ENCODE data around the gene ACTRT3.

ACTRT3 gene

DNA sequence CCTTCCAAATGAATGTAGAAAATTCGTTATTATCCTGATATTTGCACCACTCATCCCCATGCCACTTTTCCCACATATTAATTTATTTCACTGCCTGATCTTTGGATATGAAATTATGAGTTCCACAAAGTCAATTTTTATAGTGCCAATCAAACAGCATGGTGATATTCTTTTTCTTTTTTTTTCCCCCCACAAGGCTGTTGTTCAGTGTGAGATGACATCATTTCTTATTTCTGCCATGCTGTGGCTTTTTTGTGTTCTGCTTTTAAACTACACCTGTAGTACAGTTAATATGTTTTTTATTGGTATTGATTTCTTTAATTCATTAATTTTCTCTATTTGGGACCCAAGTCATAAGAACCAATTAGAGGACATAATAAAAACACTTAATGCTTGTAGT, 18.4 kb upstream of the ACTRT3 start:
- Histone ChIP-seq H3K27ac (ENCODE audit: low read depth, low read length) (no peak overlapping the region), H3K4me3 (ENCODE audit: low read depth, low read length) (no peak overlapping the region), H3K36me3 (ENCODE audit: control insufficient read depth in 1 of 2, insufficient read depth in 2 of 2, low read length in 2 of 2) (peaks cover 5 to 11% of the 10 kb centered on the region in 2 experiments), H3K18ac (ENCODE audit: low read length) (no peak overlapping the region), H3K4me1 (ENCODE audit: control insufficient read depth in 1 of 2, insufficient read depth in 2 of 2, low read length in 2 of 2) (no peaks in the 10 kb centered on the region), H2AK5ac (ENCODE audit: low read length) (no peak overlapping the region), H4K12ac (ENCODE audit: low read depth, low read length) (no peak overlapping the region), H3K79me2 (ENCODE audit: control insufficient read depth, insufficient read depth, low read length, poor library complexity) (no peaks in the 10 kb centered on the region), H4K8ac (ENCODE audit: low read depth, low read length) (no peak overlapping the region), H4K91ac (ENCODE audit: low read depth, low read length) (no peak overlapping the region), H3K9ac (ENCODE audit: low read length) (no peak overlapping the region), H3K23ac (ENCODE audit: low read length) (no peak overlapping the region), H3K9me3 (ENCODE audit: insufficient read depth, low read depth, low read length) (no peaks in the 10 kb centered on the region), H2AFZ (ENCODE audit: insufficient read depth, low read length, poor library complexity) (no peak overlapping the region), H2BK5ac (ENCODE audit: low read depth, low read length, poor library complexity) (no peak overlapping the region), H3K79me1 (ENCODE audit: low read length) (no peaks in the 10 kb centered on the region), H3K27me3 (ENCODE audit: insufficient read depth, low read length) (no peaks in the 10 kb centered on the region), H3K4me2 (ENCODE audit: low read length) (no peak overlapping the region), H3K14ac (ENCODE audit: low read length) (no peak overlapping the region), H2BK120ac (ENCODE audit: insufficient read depth, low read length, poor library complexity) (no peak overlapping the region), H2BK12ac (ENCODE audit: low read length) (no peak overlapping the region), H3K4ac (ENCODE audit: low read depth, low read length) (no peak overlapping the region)
- no CpG with 5 or more reads among the region's 1 CpG for WGBS (ENCODE audit: extremely low coverage, insufficient coverage, insufficient read length)
- DNase-seq = no peak

DNA sequence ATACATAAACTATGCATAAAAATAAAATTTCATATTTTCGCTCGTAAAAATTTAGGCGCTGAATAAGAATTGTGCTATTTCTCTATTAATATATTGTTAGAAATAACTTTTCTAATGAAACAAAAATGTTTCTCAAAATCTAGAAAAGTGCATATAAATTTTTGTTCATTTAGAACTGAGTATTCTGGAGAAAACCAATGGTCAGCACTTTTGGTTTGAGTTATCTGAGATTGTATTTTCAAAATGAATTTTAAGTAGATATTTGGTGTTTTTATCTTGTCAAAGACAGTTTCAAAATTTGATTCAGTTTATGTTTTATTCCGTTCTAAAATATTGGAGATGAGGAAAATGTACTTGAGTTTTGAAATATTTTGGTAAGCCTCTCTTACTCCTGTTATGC, 17.8 kb upstream of the ACTRT3 start:
- Histone ChIP-seq H2BK12ac (ENCODE audit: low read length) (no peak overlapping the region), H3K4me1 (ENCODE audit: control insufficient read depth in 1 of 2, insufficient read depth in 2 of 2, low read length in 2 of 2) (no peaks in the 10 kb centered on the region), H3K4me2 (ENCODE audit: low read length) (no peak overlapping the region), H3K4ac (ENCODE audit: low read depth, low read length) (no peak overlapping the region), H3K9me3 (ENCODE audit: insufficient read depth, low read depth, low read length) (no peaks in the 10 kb centered on the region), H3K4me3 (ENCODE audit: low read depth, low read length) (no peak overlapping the region), H3K36me3 (ENCODE audit: control insufficient read depth in 1 of 2, insufficient read depth in 2 of 2, low read length in 2 of 2) (peaks cover 3 to 10% of the 10 kb centered on the region in 2 experiments), H4K12ac (ENCODE audit: low read depth, low read length) (no peak overlapping the region), H4K91ac (ENCODE audit: low read depth, low read length) (no peak overlapping the region), H3K79me1 (ENCODE audit: low read length) (no peaks in the 10 kb centered on the region), H3K27ac (ENCODE audit: low read depth, low read length) (no peak overlapping the region), H3K27me3 (ENCODE audit: insufficient read depth, low read length) (no peaks in the 10 kb centered on the region), H4K8ac (ENCODE audit: low read depth, low read length) (no peak overlapping the region), H3K14ac (ENCODE audit: low read length) (no peak overlapping the region), H3K9ac (ENCODE audit: low read length) (no peak overlapping the region), H2BK120ac (ENCODE audit: insufficient read depth, low read length, poor library complexity) (no peak overlapping the region), H3K79me2 (ENCODE audit: control insufficient read depth, insufficient read depth, low read length, poor library complexity) (no peaks in the 10 kb centered on the region), H2BK5ac (ENCODE audit: low read depth, low read length, poor library complexity) (no peak overlapping the region), H2AK5ac (ENCODE audit: low read length) (no peak overlapping the region), H2AFZ (ENCODE audit: insufficient read depth, low read length, poor library complexity) (no peak overlapping the region), H3K18ac (ENCODE audit: low read length) (no peak overlapping the region), H3K23ac (ENCODE audit: low read length) (no peak overlapping the region)
- WGBS (ENCODE audit: extremely low coverage, insufficient coverage, insufficient read length) = no CpG with 5 or more reads among the region's 4 CpGs
- DNase-seq = no peak

DNA sequence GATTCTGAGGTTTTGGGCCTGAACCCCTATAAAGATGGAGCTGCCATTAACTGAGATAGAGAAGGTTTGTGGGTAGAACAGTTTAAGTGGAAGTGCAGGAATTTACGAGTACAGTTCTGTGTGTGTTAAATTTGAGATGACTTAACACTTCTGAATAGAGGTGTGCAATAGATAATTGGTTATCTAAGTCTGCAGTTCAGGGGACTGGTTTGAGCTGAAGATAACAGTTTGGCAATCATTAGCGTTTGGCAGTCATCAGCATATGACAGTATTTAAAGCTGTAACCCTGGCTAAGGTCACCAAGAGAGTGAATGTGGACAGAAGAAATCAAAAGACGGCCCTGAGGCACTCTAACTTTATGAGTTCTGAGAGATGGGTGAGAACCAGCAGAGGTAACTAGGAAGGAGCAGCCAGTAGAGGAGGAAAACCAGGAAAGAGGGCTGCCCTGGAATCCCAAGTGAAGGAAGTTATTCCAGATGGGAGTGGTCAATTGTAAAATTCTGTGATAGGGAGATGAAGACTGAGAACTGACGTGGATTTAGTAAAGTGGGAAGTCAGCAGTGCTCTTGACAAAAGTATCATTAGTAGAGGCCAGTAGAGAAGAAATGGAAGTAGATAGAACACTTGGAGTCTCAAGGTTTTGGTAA, 12.0 kb upstream of the ACTRT3 start:
- peaks cover 3 to 32% of the 10 kb centered on the region in 2 experiments for H3K36me3 ChIP-seq (ENCODE audit: control insufficient read depth in 1 of 2, insufficient read depth in 2 of 2, low read length in 2 of 2)

DNA sequence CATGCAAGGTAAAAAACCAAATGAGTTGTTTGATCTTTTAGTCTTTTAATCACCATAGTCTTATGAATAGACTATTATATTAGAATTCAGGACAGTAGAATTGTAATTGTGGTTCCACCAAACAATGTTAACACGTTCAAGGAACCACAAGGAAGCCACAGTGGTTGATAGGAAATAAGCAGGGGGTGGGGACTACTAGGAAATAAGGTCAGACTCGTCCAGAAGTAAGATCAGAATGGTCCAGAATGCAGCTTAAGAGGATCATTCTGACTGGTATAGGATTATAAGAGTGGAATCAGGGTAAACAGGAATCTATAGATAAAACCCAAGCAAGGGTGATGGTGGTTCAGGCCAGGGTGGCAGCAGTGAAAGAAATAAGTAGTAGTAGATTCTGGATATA, 11.4 kb upstream of the ACTRT3 start:
- H3K79me2 ChIP-seq (ENCODE audit: control insufficient read depth, insufficient read depth, low read length, poor library complexity) = no peaks in the 10 kb centered on the region
- H2BK12ac ChIP-seq (ENCODE audit: low read length) = no peak overlapping the region
- no peaks in the 10 kb centered on the region for H3K4me1 ChIP-seq (ENCODE audit: control insufficient read depth in 1 of 2, insufficient read depth in 2 of 2, low read length in 2 of 2)
- H3K9ac ChIP-seq (ENCODE audit: low read length) = no peak overlapping the region
- no peaks in the 10 kb centered on the region for H3K27me3 ChIP-seq (ENCODE audit: insufficient read depth, low read length)
- no CpG with 5 or more reads among the region's 2 CpGs for WGBS (ENCODE audit: extremely low coverage, insufficient coverage, insufficient read length)
- H3K27ac ChIP-seq (ENCODE audit: low read depth, low read length) = no peak overlapping the region
- no peak overlapping the region for H2AK5ac ChIP-seq (ENCODE audit: low read length)
- no peaks in the 10 kb centered on the region for H3K9me3 ChIP-seq (ENCODE audit: insufficient read depth, low read depth, low read length)
- no peak overlapping the region for H2BK120ac ChIP-seq (ENCODE audit: insufficient read depth, low read length, poor library complexity)
- no peak overlapping the region for H4K12ac ChIP-seq (ENCODE audit: low read depth, low read length)
- no peaks in the 10 kb centered on the region for H3K79me1 ChIP-seq (ENCODE audit: low read length)
- H3K4me3 ChIP-seq (ENCODE audit: low read depth, low read length) = no peak overlapping the region
- no peak overlapping the region for H3K4ac ChIP-seq (ENCODE audit: low read depth, low read length)
- H3K36me3 ChIP-seq (ENCODE audit: control insufficient read depth in 1 of 2, insufficient read depth in 2 of 2, low read length in 2 of 2) = peaks cover 3 to 32% of the 10 kb centered on the region in 2 experiments
- H2BK5ac ChIP-seq (ENCODE audit: low read depth, low read length, poor library complexity) = no peak overlapping the region
- H4K91ac ChIP-seq (ENCODE audit: low read depth, low read length) = no peak overlapping the region
- no peak overlapping the region for H3K23ac ChIP-seq (ENCODE audit: low read length)
- DNase-seq = no peak
- no peak overlapping the region for H3K4me2 ChIP-seq (ENCODE audit: low read length)
- no peak overlapping the region for H4K8ac ChIP-seq (ENCODE audit: low read depth, low read length)
- no peak overlapping the region for H2AFZ ChIP-seq (ENCODE audit: insufficient read depth, low read length, poor library complexity)
- H3K14ac ChIP-seq (ENCODE audit: low read length) = no peak overlapping the region
- no peak overlapping the region for H3K18ac ChIP-seq (ENCODE audit: low read length)

More for the DNA sequence above, 12.0 kb upstream of the ACTRT3 start:
- Histone ChIP-seq H3K27ac (ENCODE audit: low read depth, low read length) (no peak overlapping the region), H3K4ac (ENCODE audit: low read depth, low read length) (no peak overlapping the region), H3K79me2 (ENCODE audit: control insufficient read depth, insufficient read depth, low read length, poor library complexity) (no peaks in the 10 kb centered on the region), H3K4me2 (ENCODE audit: low read length) (no peak overlapping the region), H3K23ac (ENCODE audit: low read length) (no peak overlapping the region), H4K8ac (ENCODE audit: low read depth, low read length) (no peak overlapping the region), H2BK5ac (ENCODE audit: low read depth, low read length, poor library complexity) (no peak overlapping the region), H3K9me3 (ENCODE audit: insufficient read depth, low read depth, low read length) (no peaks in the 10 kb centered on the region), H3K27me3 (ENCODE audit: insufficient read depth, low read length) (no peaks in the 10 kb centered on the region), H4K91ac (ENCODE audit: low read depth, low read length) (no peak overlapping the region), H2BK12ac (ENCODE audit: low read length) (no peak overlapping the region), H4K12ac (ENCODE audit: low read depth, low read length) (no peak overlapping the region), H2BK120ac (ENCODE audit: insufficient read depth, low read length, poor library complexity) (no peak overlapping the region), H3K4me1 (ENCODE audit: control insufficient read depth in 1 of 2, insufficient read depth in 2 of 2, low read length in 2 of 2) (no peaks in the 10 kb centered on the region), H3K9ac (ENCODE audit: low read length) (no peak overlapping the region), H2AK5ac (ENCODE audit: low read length) (no peak overlapping the region), H3K14ac (ENCODE audit: low read length) (no peak overlapping the region), H3K18ac (ENCODE audit: low read length) (no peak overlapping the region), H2AFZ (ENCODE audit: insufficient read depth, low read length, poor library complexity) (no peak overlapping the region), H3K79me1 (ENCODE audit: low read length) (no peaks in the 10 kb centered on the region), H3K4me3 (ENCODE audit: low read depth, low read length) (no peak overlapping the region)
- WGBS (ENCODE audit: extremely low coverage, insufficient coverage, insufficient read length) = no CpG with 5 or more reads among the region's 4 CpGs
- DNase-seq = no peak
